Fibroblast of lung (primary cell): ENCODE measurements around the gene SURF1. TPM values are rescaled to one million over a fixed set of nuclear protein-coding genes. Genes with fewer than 3 reads are reported as not detected.
"Not testable (repeated sequence)": the region's sequence is repeated elsewhere in the genome, so short reads cannot be mapped to it uniquely, and the experiment has no call there.

Source experiments
- DNase-seq, 2 donors: peaks; one replicate each; pipeline versions ENCODE4 v3.0.0 to v3.0.0-alpha.2; 2010; ENCODE audit warnings: low read depth in 2 of 2
- H2AFZ ChIP-seq: 2 replicates; pipeline ENCODE4 v1.5.1; 2012; ENCODE audit warnings: low read length, control low read depth, inconsistent platforms
- H3K27ac ChIP-seq: 2 replicates; pipeline ENCODE4 v1.5.1; 2011; ENCODE audit warnings: low read length, control low read depth; ENCODE audit not compliant: insufficient read depth
- H3K27me3 ChIP-seq: 2 replicates; pipeline ENCODE4 v1.5.1; 2011; ENCODE audit warnings: mild to moderate bottlenecking, low read length; ENCODE audit not compliant: control insufficient read depth, insufficient read depth
- H3K36me3 ChIP-seq: 2 replicates; pipeline ENCODE4 v1.5.1; 2011; ENCODE audit warnings: low read length; ENCODE audit not compliant: control insufficient read depth, insufficient read depth
- H3K4me1 ChIP-seq: 2 replicates; pipeline ENCODE4 v1.5.1; 2011; ENCODE audit warnings: low read length; ENCODE audit not compliant: control insufficient read depth, insufficient read depth; ENCODE audit errors: extremely low read depth
- H3K4me2 ChIP-seq: 2 replicates; pipeline ENCODE4 v1.5.1; 2011; ENCODE audit warnings: low read length, control low read depth; ENCODE audit not compliant: insufficient read depth; ENCODE audit errors: extremely low read depth
- H3K4me3 ChIP-seq, 4 experiments: fragments of 200-600 bp in 1 of 4; sonication (generic) in 1 of 4; replicated peaks in 1 of 4; 2 replicates each; pipeline ENCODE4 v1.5.1; 2011 to 2016; ENCODE audit warnings: low read length in 4 of 4, low read depth in 3 of 4, mild to moderate bottlenecking in 3 of 4, control low read depth in 2 of 4, inconsistent platforms in 1 of 4, mixed read lengths in 1 of 4; ENCODE audit not compliant: insufficient read depth in 1 of 4; ENCODE audit errors: control extremely low read depth in 1 of 4
- H3K79me2 ChIP-seq: 2 replicates; pipeline ENCODE4 v1.5.1; 2012; ENCODE audit warnings: mild to moderate bottlenecking, low read length, inconsistent platforms; ENCODE audit not compliant: control insufficient read depth, insufficient read depth
- H3K9ac ChIP-seq: 2 replicates; pipeline ENCODE4 v1.5.1; 2011; ENCODE audit warnings: mild to moderate bottlenecking, low read length, control low read depth; ENCODE audit not compliant: insufficient read depth
- H3K9me3 ChIP-seq: 2 replicates; pipeline ENCODE4 v1.5.1; 2012; ENCODE audit warnings: low read depth, low read length; ENCODE audit not compliant: control insufficient read depth, insufficient read depth
- H4K20me1 ChIP-seq: 2 replicates; pipeline ENCODE4 v1.5.1; 2011; ENCODE audit warnings: low read length; ENCODE audit not compliant: control insufficient read depth, insufficient read depth; ENCODE audit errors: extremely low read depth
- CTCF ChIP-seq, 2 donors: IDR thresholded peaks in 1 of 2; conservative IDR thresholded peaks in 1 of 2; 1 replicate in 1 of 2; 2 replicates in 1 of 2; pipeline ENCODE4 v1.5.1; 2011 to 2012; ENCODE audit warnings: low read length in 2 of 2, control low read depth in 1 of 2, inconsistent platforms in 1 of 2, low read depth in 1 of 2, mild to moderate bottlenecking in 1 of 2
- EZH2 ChIP-seq: IDR thresholded peaks from 2 replicates; pipeline ENCODE4 v1.5.1; 2012; ENCODE audit warnings: low read length, control low read depth, mild to moderate bottlenecking; ENCODE audit errors: missing control alignments
- polyA plus RNA-seq, 2 donors: library from polyadenylated mRNA; depleted of rRNA in 1 of 2; stranded (reverse) in 1 of 2; unstranded in 1 of 2; fragments of >200 nt; gene quantifications; 2 replicates each; pipeline ENCODE4 v1.2.1, GENCODE V29; 2011 to 2012; ENCODE audit warnings: missing spikeins in 1 of 2
- total RNA-seq: library from RNA; depleted of rRNA; stranded (reverse); fragments of >200 nt; gene quantifications from 2 replicates; pipeline ENCODE4 v1.2.1, GENCODE V29; 2014

The SURF1 gene
- total and polyA plus RNA-seq, 2 donors (not counting 1 experiment from before 2014, with no cell fraction given), result 27.9 to 31.7 TPM

- DNase-seq, result no peak
- TF ChIP-seq CTCF (conservative IDR thresholded peaks at IDR 0.05 in 1 of 2, IDR thresholded peaks at IDR 0.05 in 1 of 2; ENCODE audit: low read depth in 1 of 2, low read length in 2 of 2) (no peak), EZH2 (no peak)
- Histone ChIP-seq H3K9me3 (no peaks in the 10 kb centered on the region), H4K20me1 (no peaks in the 10 kb centered on the region), H2AFZ (no peak overlapping the region), H3K9ac (no peak overlapping the region), H3K4me3 (no peak overlapping the region), H3K4me2 (no peak overlapping the region), H3K27ac (no peak overlapping the region), H3K27me3 (no peaks in the 10 kb centered on the region), H3K36me3 (peaks cover 31% of the 10 kb centered on the region), H3K4me1 (peaks cover 2% of the 10 kb centered on the region), H3K79me2 (peaks cover 11% of the 10 kb centered on the region)
Measured at GRCh38 chr9:133339641-133340040, 16.6 kb downstream of the SURF1 start.

DNA sequence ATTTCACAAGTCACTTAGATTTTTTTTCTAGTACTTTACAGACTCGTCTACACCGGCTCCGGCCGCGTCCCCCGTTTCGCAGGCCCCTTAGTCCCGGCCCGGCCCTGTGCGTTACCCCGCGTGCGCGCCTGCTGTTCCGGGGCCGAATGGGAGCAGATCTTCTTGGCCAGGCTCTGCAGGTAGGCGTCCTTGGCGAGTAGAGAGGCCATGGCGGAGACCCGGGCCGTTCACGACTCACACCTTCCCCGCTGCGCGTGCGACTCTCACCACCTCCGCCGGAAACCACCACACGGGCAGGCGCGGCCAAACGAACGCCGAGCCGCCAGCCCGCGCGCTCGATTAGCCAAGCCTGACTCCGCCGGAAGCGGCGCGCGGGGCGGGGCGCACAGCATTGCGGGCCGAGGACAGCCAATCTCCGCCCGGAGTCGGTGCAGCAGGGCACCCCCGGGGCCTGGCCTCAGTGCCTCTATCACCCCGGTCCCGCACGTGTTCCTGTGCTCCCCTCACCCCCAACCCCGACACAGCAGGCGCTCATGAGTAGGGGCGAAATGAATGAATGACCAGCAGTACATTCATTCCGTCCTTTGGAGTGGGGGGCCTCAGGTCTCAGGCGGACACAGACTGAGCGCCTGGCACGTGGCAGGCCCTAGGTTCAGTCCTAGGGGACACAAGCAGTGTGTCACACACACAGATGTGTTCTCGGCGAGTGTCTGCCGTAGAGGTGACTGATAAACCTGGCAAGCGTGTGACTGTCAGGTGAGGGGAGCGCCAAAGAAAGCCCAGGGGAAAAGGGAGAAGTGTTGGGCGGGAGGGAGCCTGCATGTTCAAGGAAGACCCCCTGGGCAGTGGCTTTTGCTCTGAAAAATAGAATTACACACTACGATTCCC is 20.1 kb downstream of the SURF1 start, which contains the start of gene SURF6:
Gene SURF6 (minus strand): TSS at position 265 of the 888 bp plus-strand sequence. CDS start 56 bp downstream, at position 209.
- Histone ChIP-seq H4K20me1 (no peaks in the 10 kb centered on the region), H2AFZ (peak within 1 kb of the TSS; percentile 86), H3K27ac (peak within 1 kb of the TSS; percentile 68), H3K9me3 (no peaks in the 10 kb centered on the region), H3K4me1 (peaks cover 2% of the 10 kb centered on the region), H3K4me2 (peak within 1 kb of the TSS; percentile 95), H3K9ac (peak within 1 kb of the TSS; percentile 75), H3K4me3 (peak within 1 kb of the TSS; percentile 69 to 97 (median 96)), H3K79me2 (peaks cover 13% of the 10 kb centered on the region), H3K36me3 (peaks cover 30% of the 10 kb centered on the region), H3K27me3 (no peaks in the 10 kb centered on the region)
- TF ChIP-seq CTCF (conservative IDR thresholded peaks at IDR 0.05 in 1 of 2, IDR thresholded peaks at IDR 0.05 in 1 of 2; ENCODE audit: low read depth in 1 of 2, low read length in 2 of 2) (no peak), EZH2 (no peak)
- peak; percentile 82 to 90 for DNase-seq

DNA sequence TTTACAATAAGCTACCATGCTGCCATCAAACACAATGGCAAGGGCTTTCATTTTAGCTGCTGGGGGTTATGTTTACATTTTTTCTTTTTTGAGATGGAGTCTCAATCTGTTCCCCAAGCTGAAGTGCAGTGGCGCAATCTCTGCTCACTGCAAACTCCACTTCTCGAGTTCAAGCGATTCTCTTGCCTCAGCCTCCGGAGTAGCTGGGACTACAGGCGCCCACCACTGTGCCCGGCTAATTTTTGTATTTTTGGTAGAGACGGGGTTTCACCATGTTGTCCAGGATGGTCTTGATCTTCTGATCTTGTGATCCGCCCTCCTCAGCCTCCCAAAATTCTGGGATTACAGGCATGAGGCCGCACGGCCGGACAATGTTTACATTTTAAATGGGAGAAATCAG is 21.4 kb downstream of the SURF1 start:
- Histone ChIP-seq H3K4me2 (peak overlapping the region; percentile 95), H3K4me3 (peak overlapping the region in 3 of 4 experiments; percentile 69 to 97 (median 96)), H3K79me2 (peaks cover 13% of the 10 kb centered on the region), H3K9ac (peak overlapping the region; percentile 75), H3K36me3 (peaks cover 24% of the 10 kb centered on the region)
- not testable (repeated sequence) for H3K4me1 ChIP-seq, H2AFZ ChIP-seq, DNase-seq, H3K9me3 ChIP-seq, H3K27me3 ChIP-seq, H4K20me1 ChIP-seq, H3K27ac ChIP-seq
